NCI-H446 (cell line): ENCODE measurements around the gene ACBD6.
"Not testable (repeated sequence)": the region's sequence is repeated elsewhere in the genome, so short reads cannot be mapped to it uniquely, and the experiment has no call there.

Experiments
- DNase-seq, 2 experiments: peaks; one replicate each; lab custom pipeline; 2025; lab: John Stamatoyannopoulos, UW

ACBD6 gene

DNA sequence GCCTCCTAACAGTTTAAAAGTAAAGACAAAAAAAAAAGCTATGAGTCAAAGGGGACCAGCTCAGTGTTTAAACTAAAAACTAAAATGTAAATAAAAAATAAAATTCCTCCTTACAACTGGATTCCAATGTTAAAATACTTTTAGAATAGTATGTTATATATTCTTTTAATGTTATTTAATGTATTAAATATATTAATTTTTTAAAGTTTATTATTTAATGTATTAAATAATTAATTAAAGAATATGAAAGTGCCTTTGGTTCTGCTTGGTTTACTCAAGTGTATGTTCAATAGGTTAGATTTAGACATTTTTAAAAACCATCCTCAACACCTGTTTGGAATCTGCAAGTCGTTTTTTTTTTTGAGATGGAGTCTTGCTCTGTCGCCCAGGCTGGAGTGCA lies 13.1 kb downstream of the ACBD6 start:
- DNase-seq = no peak

DNA sequence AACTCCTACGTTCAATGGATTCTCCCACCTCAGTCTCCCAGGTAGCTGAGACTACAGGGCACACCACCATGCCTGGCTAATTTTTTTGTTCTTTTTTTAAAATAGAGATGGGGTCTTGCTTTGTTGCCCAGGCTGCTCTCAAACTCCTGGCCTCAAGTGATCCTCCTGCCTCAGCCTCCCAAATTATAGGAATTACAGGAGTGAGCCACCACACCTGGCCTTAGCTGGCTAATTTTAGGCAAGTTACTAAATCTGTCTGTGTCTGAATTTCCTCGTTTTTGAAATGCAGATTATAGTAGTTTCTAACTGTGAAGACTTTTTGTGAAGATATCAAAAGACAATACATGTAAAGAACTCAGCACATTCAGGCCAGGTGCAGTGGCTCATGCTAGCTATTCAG lies 13.7 kb downstream of the ACBD6 start:
- DNase-seq = no peak

GRCh38 chr1:180486092-180486491 lies 16.3 kb downstream of the ACBD6 start:
- DNase-seq = peak in 1 of 2 experiments; percentile 64

- DNase-seq = no peak
These were observed 17.9 kb downstream of the ACBD6 start for GRCh38 chr1:180484490-180484889.

DNA sequence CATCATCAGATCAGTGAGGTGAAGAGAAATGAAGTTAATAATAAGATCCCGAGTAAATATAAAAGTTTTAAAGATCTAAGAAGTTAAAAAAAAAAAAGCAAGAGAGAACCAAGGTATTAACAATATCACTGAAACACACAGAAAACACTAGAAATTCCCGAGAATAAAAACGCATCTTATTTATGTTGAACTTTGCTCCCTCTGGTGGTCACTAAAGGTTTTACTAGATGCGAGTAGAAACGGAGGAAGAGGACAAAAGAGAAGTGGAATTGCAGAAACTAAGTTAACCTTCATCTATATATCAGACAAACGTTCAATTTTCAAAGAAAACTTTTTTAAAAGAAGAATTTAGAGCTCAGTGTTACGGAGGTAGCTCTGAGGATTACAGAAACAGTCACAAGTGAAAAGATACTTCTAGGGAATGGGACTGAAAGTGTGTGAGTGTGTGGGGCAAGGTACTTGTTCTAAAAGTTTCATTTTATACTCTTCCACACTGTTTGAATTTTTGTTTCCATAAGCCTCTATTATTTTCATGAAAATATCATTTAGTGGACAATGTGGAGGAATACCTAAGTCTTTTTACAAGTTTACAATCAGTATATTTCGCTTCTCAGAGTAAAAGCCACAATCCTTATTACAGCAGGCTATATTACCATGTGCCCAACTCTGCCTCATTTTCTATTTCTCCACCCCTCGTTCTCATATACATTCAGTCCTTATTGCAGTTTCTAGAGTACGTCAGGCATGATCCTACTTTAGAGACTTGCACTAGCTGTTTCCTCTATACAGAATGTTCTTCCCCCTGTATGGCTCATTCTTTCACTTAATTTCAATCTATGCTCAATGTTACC lies 19.7 kb downstream of the ACBD6 start:
- DNase-seq = peak; percentile 55 to 80

DNA sequence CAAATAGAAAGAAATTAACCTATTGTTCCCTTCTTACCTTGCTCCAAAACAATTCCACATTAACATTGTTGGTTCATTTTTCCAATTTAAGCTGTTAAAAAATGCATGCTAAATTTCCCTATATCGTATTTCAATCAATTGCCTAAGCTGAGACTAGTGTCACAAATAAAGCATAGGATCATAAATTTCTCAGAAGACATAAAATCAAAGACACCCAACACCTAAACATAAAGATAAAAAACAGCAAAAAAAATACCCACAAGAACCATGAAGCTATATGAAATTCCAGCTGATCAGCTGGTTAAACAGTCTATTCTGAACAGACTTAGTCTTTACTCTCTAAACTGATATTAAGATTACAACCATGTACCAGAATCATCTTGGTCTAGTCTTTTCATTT lies 32.3 kb downstream of the ACBD6 start:
- no peak for DNase-seq

DNA sequence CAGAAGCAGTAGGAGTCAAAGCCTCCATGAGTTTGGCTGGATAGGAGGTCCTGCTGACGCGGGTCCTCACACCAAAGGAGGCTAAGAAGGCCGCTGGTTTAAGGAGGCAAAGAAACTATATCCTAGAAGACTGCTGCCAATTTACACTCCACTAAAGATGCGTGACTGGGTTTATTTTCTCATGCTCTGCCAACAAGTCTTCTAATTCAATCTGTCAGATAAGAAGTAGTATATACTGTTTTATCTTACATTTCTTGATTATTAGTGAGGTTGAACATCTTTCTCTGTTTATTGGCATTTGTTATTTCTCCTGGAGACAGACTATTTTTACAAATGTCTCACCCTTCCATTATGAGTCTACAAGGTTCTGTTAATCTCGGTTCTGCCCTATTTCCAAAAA lies 34.1 kb downstream of the ACBD6 start:
- DNase-seq = no peak

DNA sequence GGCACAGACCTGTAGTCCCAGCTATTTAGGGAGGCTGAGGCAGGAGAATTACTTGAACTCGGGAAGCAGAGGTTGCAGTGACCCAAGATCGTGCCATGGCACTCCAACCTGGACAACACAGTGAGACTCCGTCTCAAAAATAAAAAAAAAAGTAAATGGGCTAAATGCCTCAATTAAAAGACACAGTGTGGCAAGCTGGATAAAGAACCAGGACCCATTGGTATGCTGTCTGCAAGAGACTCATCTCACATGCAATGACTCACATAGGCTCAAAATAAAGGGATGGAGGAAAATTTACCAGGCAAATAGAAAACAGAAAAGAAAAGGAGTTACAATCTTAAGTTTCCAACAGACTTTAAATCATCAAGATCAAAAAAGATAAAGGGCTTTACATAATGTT lies 40.3 kb downstream of the ACBD6 start:
- no peak for DNase-seq

DNA sequence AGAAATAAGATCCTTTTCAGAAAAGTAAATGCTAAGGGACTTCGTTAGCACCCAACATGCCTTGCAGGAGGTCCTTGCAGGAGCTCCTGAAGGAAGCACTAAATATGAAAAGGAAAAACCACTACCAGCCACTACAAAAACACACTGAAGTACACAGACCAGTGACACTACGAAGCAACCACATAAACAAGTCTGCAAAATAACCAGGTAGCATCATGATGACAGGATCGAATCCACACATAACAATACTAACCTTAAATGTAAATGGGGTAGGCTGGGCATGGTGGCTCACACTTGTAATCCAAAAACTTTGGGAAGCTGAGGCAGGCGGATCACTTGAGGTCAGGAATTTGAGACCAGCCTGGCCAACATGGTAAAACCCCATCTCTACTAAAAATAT lies 40.7 kb downstream of the ACBD6 start:
- not testable (repeated sequence) for DNase-seq

- no peak for DNase-seq
These were observed 43.6 kb downstream of the ACBD6 start for GRCh38 chr1:180458807-180459206.

DNA sequence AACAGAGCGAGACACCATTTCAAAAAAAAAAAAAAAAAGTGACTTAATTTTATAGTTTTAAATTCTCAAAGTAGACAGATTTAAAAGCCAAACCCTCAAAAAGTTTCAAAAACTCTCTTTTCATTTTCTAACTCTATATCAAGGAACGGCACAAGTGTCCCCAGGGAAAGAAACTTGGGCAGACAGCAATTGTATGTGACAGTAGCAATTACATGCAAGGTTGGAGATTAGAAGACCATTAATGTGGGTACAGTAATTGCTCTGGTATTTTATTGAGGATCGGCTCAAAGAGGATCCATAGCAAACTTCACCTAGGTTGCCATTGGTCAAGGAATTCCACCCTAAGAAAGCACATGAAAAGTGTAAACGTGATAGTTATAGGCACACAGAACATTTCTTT lies 46.2 kb downstream of the ACBD6 start:
- no peak for DNase-seq

DNA sequence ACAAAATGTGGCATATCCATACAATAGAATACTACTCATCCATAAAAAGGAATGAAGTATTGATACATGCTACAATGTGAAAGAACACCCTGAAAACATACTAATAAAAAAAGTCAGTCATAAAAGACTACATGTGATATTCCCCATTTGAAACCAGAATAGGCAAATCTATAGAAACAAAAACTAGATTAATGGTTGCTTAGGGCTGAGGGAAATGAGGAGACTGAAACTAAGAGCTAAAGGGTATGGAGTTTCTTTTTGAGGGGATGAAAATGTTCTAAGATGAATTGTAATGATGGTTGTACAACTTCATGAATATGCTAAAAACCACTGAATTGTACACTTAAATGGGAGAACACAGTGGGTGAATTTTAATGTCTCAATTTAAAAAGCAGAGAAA lies 50.9 kb downstream of the ACBD6 start:
- DNase-seq = no peak

GRCh38 chr1:180444522-180444921 lies 57.9 kb downstream of the ACBD6 start:
- DNase-seq = peak in 1 of 2 experiments; percentile 20

GRCh38 chr1:180440335-180440734 lies 62.0 kb downstream of the ACBD6 start:
- DNase-seq = no peak

DNA sequence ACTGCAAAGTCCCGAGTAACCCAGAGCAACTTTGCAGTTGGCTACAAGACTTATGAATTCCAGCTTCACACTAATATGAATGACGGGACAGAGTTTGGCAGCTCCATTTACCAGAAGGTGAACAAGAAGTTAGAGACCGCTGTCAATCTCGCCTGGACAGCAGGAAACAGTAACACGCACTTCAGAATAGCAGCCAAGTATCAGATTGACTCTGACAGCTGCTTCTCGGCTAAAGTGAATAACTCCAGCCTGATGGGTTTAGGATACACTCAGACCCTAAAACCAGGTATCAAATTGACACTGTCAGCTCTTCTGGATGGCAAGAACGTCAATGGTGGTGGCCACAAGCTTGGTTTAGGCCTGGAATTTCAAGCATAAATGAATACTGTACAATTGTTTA lies 66.8 kb downstream of the ACBD6 start:
- DNase-seq = no peak

- no peak for DNase-seq
These were observed 68.5 kb downstream of the ACBD6 start for GRCh38 chr1:180433873-180434272.

GRCh38 chr1:180431683-180432082 lies 70.7 kb downstream of the ACBD6 start:
- DNase-seq = no peak

GRCh38 chr1:180428782-180429695 lies 73.3 kb downstream of the ACBD6 start:
- DNase-seq = no peak

GRCh38 chr1:180425952-180426351 lies 76.4 kb downstream of the ACBD6 start:
- peak in 1 of 2 experiments; percentile 46 for DNase-seq

DNA sequence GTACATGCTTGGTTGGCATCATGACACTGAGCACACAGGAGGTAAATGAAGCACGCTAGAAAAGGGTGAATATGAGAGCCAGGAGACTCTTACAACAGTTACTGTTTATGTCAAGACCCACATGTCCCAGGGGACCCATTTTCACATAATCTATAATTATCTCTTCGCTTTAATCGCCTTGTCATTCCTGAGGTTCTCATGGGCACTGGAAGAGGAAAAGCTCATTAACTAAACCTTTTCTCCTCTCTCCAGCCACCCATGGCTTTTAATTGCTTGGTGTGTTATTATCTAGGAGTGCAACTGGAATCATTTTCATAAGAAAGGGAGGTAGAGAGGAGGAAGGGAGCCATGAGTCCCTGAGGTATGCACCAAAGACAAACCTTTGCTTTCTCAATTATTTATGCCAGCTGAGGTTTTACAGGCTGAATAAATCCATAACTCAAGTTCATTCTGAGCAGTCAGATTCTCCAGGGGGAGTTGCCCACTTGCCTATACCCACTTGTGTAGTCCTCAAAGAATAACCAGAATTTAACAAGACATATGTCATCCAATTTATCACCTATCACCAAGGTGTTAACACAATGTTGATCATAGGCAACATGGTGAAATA lies 77.4 kb downstream of the ACBD6 start:
- DNase-seq = peak in 1 of 2 experiments; percentile 11

DNA sequence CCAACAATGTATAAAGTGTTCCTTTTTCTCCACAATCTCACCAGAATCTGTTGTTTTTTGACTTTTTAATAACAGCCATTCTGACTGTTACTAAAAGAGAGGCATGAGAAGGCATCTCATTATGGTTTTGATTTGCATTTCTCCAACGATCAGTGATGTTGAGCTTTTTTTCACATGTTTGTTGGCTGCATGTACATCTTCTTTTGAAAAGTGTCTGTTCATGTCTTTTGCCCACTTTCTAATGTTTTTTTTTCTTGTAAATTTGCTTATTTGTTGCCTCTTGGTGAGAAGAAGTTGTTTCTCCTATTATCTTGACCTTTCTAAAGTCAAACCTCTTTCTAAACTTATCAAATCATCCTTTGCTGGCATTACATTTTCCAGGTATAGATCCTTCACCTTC lies 80.8 kb downstream of the ACBD6 start:
- no peak for DNase-seq

DNA sequence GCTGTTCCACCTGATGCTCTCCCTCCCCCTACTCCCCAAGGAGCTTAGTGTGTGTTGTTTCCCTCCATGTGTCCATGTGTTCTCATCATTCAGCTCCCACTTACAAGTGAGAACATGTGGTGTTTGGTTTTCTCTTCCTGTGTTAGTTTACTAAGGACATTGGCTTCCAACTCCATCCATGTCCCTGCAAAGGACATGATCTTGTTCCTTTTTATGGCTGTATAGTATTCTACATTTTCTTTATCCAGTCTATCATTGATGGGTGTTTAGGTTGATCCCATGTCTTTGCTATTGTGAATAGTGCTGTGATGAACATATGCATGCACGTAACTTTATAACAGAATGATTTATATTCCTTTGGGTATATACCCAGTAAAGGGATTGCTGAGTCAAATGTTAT lies 81.2 kb downstream of the ACBD6 start:
- DNase-seq = not testable (repeated sequence)
